ENCODE measurements around the gene RAB44.

Gene RAB44

DNA sequence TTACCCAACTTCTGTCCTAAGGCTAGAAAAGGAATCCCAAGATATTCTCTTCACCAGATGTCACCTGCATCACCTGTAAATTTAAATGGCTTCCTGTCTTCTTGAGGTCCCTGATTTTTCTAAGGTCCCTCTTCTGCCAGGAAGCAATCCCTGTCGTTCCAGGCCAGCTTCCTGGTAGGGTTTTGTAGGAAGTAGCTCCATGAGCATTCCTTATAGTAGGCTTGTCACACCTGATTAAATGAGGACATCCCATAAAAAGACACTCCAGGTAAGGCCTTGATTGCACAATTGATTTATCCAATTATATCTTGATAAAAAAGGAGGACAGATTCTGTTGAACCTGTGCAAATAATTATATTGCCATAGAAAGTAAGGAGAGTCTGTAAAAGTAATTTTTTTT, 8.7 kb downstream of the RAB44 start:
- DNase-seq (ENCODE audit: low read depth) = no peak
- H3K4me3 ChIP-seq (ENCODE audit: control insufficient read depth, low read depth, low read length) = no peak overlapping the region
- TF ChIP-seq, protein P1, sequence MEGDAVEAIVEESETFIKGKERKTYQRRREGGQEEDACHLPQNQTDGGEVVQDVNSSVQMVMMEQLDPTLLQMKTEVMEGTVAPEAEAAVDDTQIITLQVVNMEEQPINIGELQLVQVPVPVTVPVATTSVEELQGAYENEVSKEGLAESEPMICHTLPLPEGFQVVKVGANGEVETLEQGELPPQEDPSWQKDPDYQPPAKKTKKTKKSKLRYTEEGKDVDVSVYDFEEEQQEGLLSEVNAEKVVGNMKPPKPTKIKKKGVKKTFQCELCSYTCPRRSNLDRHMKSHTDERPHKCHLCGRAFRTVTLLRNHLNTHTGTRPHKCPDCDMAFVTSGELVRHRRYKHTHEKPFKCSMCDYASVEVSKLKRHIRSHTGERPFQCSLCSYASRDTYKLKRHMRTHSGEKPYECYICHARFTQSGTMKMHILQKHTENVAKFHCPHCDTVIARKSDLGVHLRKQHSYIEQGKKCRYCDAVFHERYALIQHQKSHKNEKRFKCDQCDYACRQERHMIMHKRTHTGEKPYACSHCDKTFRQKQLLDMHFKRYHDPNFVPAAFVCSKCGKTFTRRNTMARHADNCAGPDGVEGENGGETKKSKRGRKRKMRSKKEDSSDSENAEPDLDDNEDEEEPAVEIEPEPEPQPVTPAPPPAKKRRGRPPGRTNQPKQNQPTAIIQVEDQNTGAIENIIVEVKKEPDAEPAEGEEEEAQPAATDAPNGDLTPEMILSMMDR (conservative IDR thresholded peaks at IDR 0.05; ENCODE audit: control insufficient read depth, insufficient read depth, low read depth, low read length) = no peak

- TF ChIP-seq, protein P1 (conservative IDR thresholded peaks at IDR 0.05; ENCODE audit: control insufficient read depth, insufficient read depth, low read depth, low read length) = no peak
- DNase-seq (ENCODE audit: low read depth) = no peak
- H3K4me3 ChIP-seq (ENCODE audit: control insufficient read depth, low read depth, low read length) = no peak overlapping the region
These were observed 15.2 kb downstream of the RAB44 start for GRCh38 chr6:36712816-36713215.

DNA sequence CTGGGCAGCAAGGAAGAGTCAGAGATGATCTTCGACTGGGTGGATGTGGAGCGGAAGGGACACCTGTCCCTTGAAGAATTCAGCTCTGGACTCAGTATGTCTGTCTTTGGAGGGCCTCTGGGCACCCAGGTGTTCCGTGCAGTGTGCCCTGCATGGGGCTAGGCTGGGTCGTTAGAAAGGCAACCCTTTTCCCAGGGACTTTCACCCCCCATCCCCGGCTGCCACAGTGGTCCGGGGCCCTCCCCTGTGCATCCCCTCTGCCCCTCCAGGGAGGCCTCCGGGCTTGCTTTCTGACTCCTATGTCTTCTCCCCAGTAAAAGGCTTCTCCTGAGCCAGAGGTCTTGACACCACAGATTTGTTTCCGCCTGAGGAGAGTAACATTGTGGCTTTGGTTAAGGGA, 16.2 kb downstream of the RAB44 start:
- TF ChIP-seq, protein P1 (conservative IDR thresholded peaks at IDR 0.05; ENCODE audit: control insufficient read depth, insufficient read depth, low read depth, low read length) = no peak
- DNase-seq (ENCODE audit: low read depth) = no peak
- H3K4me3 ChIP-seq (ENCODE audit: control insufficient read depth, low read depth, low read length) = no peak overlapping the region

DNA sequence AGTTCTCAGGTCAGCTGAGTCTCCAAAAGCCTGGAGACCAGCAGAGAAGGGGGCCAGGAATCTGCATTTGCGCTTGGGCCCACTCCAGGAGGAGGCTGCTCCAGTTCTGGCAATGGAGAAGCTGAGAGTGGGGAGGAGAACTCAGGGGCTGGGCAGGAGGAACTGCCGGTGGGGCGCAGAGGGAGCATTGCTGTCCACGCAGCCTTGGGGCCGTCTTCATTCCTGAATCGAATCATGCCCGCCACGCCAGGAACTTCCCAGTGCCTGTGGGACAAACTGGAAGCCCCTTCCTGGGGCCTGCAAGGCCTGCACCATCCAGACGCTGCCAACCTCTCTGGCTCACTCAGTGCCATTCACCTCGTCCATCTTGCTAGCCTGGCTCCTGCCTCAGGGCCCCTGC, 16.9 kb downstream of the RAB44 start:
- no peak overlapping the region for H3K4me3 ChIP-seq (ENCODE audit: control insufficient read depth, low read depth, low read length)
- TF ChIP-seq, protein P1 (conservative IDR thresholded peaks at IDR 0.05; ENCODE audit: control insufficient read depth, insufficient read depth, low read depth, low read length) = no peak
- no peak for DNase-seq (ENCODE audit: low read depth)

- no peak overlapping the region for H3K4me3 ChIP-seq (ENCODE audit: control insufficient read depth, low read depth, low read length)
- no peak for DNase-seq (ENCODE audit: low read depth)
- TF ChIP-seq, protein P1 (conservative IDR thresholded peaks at IDR 0.05; ENCODE audit: control insufficient read depth, insufficient read depth, low read depth, low read length) = no peak
These were observed 17.8 kb downstream of the RAB44 start for GRCh38 chr6:36715469-36715868.

GRCh38 chr6:36716476-36717093, 19.0 kb downstream of the RAB44 start:
- no peak overlapping the region for H3K4me3 ChIP-seq (ENCODE audit: control insufficient read depth, low read depth, low read length)
- TF ChIP-seq, protein P1 (conservative IDR thresholded peaks at IDR 0.05; ENCODE audit: control insufficient read depth, insufficient read depth, low read depth, low read length) = no peak
- no peak for DNase-seq (ENCODE audit: low read depth)

Measured in fibroblast of mammary gland (primary cell).